Skeletal muscle tissue (tissue), 5 donors: Measurements from ENCODE around the gene CDKL5. TPM values are rescaled to one million over a fixed set of nuclear protein-coding genes. Genes with fewer than 3 reads are reported as not detected.

Experiments used
- H3K27ac ChIP-seq: one replicate; pipeline ENCODE4 v1.7.0; 2013; ENCODE audit warnings: mild to moderate bottlenecking, low read depth, low read length, inconsistent platforms
- H3K27me3 ChIP-seq, 3 donors: one replicate each; pipeline ENCODE4 v1.7.0; 2013; ENCODE audit warnings: low read length in 3 of 3; ENCODE audit not compliant: control insufficient read depth in 3 of 3, insufficient read depth in 3 of 3
- H3K36me3 ChIP-seq, 3 donors: one replicate each; pipeline ENCODE4 v1.7.0; 2013; ENCODE audit warnings: low read length in 3 of 3; ENCODE audit not compliant: control insufficient read depth in 3 of 3, insufficient read depth in 3 of 3
- H3K4me1 ChIP-seq, 3 donors: one replicate each; pipeline ENCODE4 v1.7.0; 2013; ENCODE audit warnings: low read length in 3 of 3, mild to moderate bottlenecking in 3 of 3; ENCODE audit not compliant: control insufficient read depth in 3 of 3, insufficient read depth in 3 of 3
- H3K4me3 ChIP-seq, 3 donors: one replicate each; pipeline ENCODE4 v1.7.0; 2013; ENCODE audit warnings: low read length in 3 of 3
- H3K9ac ChIP-seq, 3 donors: one replicate each; pipeline ENCODE4 v1.7.0; 2013; ENCODE audit warnings: low read length in 3 of 3, mild to moderate bottlenecking in 3 of 3, moderate library complexity in 2 of 3, low read depth in 1 of 3
- H3K9me3 ChIP-seq, 3 donors: one replicate each; pipeline ENCODE4 v1.7.0; 2013; ENCODE audit warnings: low read length in 3 of 3; ENCODE audit not compliant: control insufficient read depth in 3 of 3
- small RNA-seq: library from RNA; depleted of rRNA; stranded (forward); fragments of <200 nt; gene quantifications from one replicate; pipeline ENCODE3, GENCODE V24; 2014
- total RNA-seq: library from RNA; depleted of rRNA; stranded (reverse); fragments of >200 nt; gene quantifications from one replicate; pipeline ENCODE4 v1.2.3, GENCODE V29; 2014
- donor health status: Osteomylitis.

The CDKL5 gene
- total RNA-seq, 1 donor from 2014 or later, result 4.2 TPM

GRCh38 chrX:18698737-18699650 lies 273.6 kb downstream of the CDKL5 start:
- H3K4me1 ChIP-seq, result no peaks in the 10 kb centered on the region
- no peak overlapping the region for H3K9ac ChIP-seq
- no peak overlapping the region for H3K4me3 ChIP-seq
- H3K27ac ChIP-seq, result peak overlapping the region; percentile 46
- H3K9me3 ChIP-seq, result peaks cover 0 to 3% (median 0%) of the 10 kb centered on the region in 3 donors
- H3K36me3 ChIP-seq, result no peaks in the 10 kb centered on the region
- peaks cover 0 to 4% (median 0%) of the 10 kb centered on the region in 3 donors for H3K27me3 ChIP-seq

- H3K4me1 ChIP-seq, result no peaks in the 10 kb centered on the region
- no peak overlapping the region for H3K4me3 ChIP-seq
- peaks cover 0 to 4% (median 0%) of the 10 kb centered on the region in 3 donors for H3K27me3 ChIP-seq
- H3K9me3 ChIP-seq, result no peaks in the 10 kb centered on the region
- H3K9ac ChIP-seq, result no peak overlapping the region
- no peak overlapping the region for H3K27ac ChIP-seq
- H3K36me3 ChIP-seq, result no peaks in the 10 kb centered on the region
Observed at GRCh38 chrX:18701621-18702361, 276.4 kb downstream of the CDKL5 start.

- H3K27ac ChIP-seq, result no peak overlapping the region
Observed at GRCh38 chrX:18702362-18703195, 277.2 kb downstream of the CDKL5 start.

More at GRCh38 chrX:18702362-18703195, 277.2 kb downstream of the CDKL5 start:
- Histone ChIP-seq H3K4me3 (no peak overlapping the region), H3K9me3 (no peaks in the 10 kb centered on the region), H3K4me1 (no peaks in the 10 kb centered on the region), H3K27me3 (peaks cover 0 to 4% (median 0%) of the 10 kb centered on the region in 3 donors), H3K36me3 (no peaks in the 10 kb centered on the region), H3K9ac (no peak overlapping the region)

Small RNAs within 50 kb of the gene (small RNA-seq; reads per million reads assigned to genes)
- not detected for gene RF00019

Other genes starting within 250 kb of the CDKL5 start
- gene BEND2, start 204.7 kb upstream of the CDKL5 start, total RNA-seq, result not detected
- 7.3 TPM for gene SCML2, start 70.9 kb upstream of the CDKL5 start, total RNA-seq
- under 0.01 TPM for gene RS1, start 246.5 kb downstream of the CDKL5 start, total RNA-seq